Liver (tissue), 9 donors: ENCODE measurements around the gene NR2E1. TPM values are rescaled to one million over a fixed set of nuclear protein-coding genes. Genes with fewer than 3 reads are reported as not detected.

Experiments
- DNase-seq: peaks from one replicate; pipeline ENCODE4 v3.0.0-alpha.2; 2017; ENCODE audit warnings: low spot score
- H3K27ac ChIP-seq, 2 donors: one replicate each; pipeline ENCODE4 v1.7.0; 2013; ENCODE audit warnings: inconsistent platforms in 2 of 2, low read length in 2 of 2, control low read depth in 1 of 2, low read depth in 1 of 2, mild to moderate bottlenecking in 1 of 2
- H3K27me3 ChIP-seq, 4 donors: one replicate each; pipeline versions ENCODE4 v1.6.1 to v1.7.0; 2013; ENCODE audit warnings: low read length in 3 of 4, inconsistent platforms in 1 of 4, mild to moderate bottlenecking in 1 of 4, moderate library complexity in 1 of 4; ENCODE audit not compliant: control insufficient read depth in 4 of 4, insufficient read depth in 4 of 4
- H3K36me3 ChIP-seq, 4 donors: one replicate each; pipeline versions ENCODE4 v1.6.1 to v1.7.0; 2013; ENCODE audit warnings: low read length in 3 of 4, mild to moderate bottlenecking in 3 of 4, low read depth in 1 of 4, moderate library complexity in 1 of 4; ENCODE audit not compliant: control insufficient read depth in 4 of 4, insufficient read depth in 3 of 4
- H3K4me1 ChIP-seq, 4 donors: one replicate each; pipeline versions ENCODE4 v1.6.1 to v1.7.0; 2013; ENCODE audit warnings: low read length in 3 of 4, mild to moderate bottlenecking in 3 of 4, moderate library complexity in 1 of 4; ENCODE audit not compliant: control insufficient read depth in 4 of 4, insufficient read depth in 4 of 4
- H3K4me3 ChIP-seq, 3 donors: one replicate each; pipeline versions ENCODE4 v1.6.1 to v1.7.0; 2013; ENCODE audit warnings: low read length in 3 of 3, control low read depth in 1 of 3, low read depth in 1 of 3, mild to moderate bottlenecking in 1 of 3
- H3K9ac ChIP-seq, 2 donors: one replicate each; pipeline ENCODE4 v1.7.0; 2013; ENCODE audit warnings: low read length in 2 of 2, mild to moderate bottlenecking in 2 of 2, moderate library complexity in 2 of 2, control low read depth in 1 of 2, low read depth in 1 of 2
- H3K9me3 ChIP-seq, 4 donors: one replicate each; pipeline versions ENCODE4 v1.6.1 to v1.7.0; 2013; ENCODE audit warnings: low read length in 3 of 4; ENCODE audit not compliant: control insufficient read depth in 4 of 4
- ATF3 ChIP-seq: IDR thresholded peaks from 2 replicates; pipeline ENCODE4 v1.6.1; 2016; ENCODE audit warnings: antibody characterized with exemption
- CTCF ChIP-seq: fragments of 150-350 bp; IDR thresholded peaks from 2 replicates; pipeline ENCODE4 v1.5.1; 2017; ENCODE audit warnings: improper control_type of control experiment, low read depth, low read length; ENCODE audit not compliant: missing input control
- EGR1 ChIP-seq, 2 donors: IDR thresholded peaks; 2 replicates each; pipeline ENCODE4 v1.6.1; 2016 to 2018; ENCODE audit warnings: antibody characterized with exemption in 2 of 2, low read depth in 2 of 2
- FOXA1 ChIP-seq: IDR thresholded peaks from 2 replicates; pipeline ENCODE4 v1.6.1; 2016; ENCODE audit warnings: antibody characterized with exemption
- FOXA2 ChIP-seq: IDR thresholded peaks from 2 replicates; pipeline ENCODE4 v1.6.1; 2016; ENCODE audit warnings: antibody characterized with exemption
- GABPA ChIP-seq, 2 donors: IDR thresholded peaks in 1 of 2; conservative IDR thresholded peaks in 1 of 2; 2 replicates each; pipeline ENCODE4 v1.6.1; 2016; ENCODE audit warnings: antibody characterized with exemption in 2 of 2, mild to moderate bottlenecking in 1 of 2, moderate library complexity in 1 of 2
- HNF4A ChIP-seq, 2 donors: conservative IDR thresholded peaks; 2 replicates each; pipeline ENCODE4 v1.6.1; 2016; ENCODE audit warnings: antibody characterized with exemption in 2 of 2, mild to moderate bottlenecking in 2 of 2
- HNF4G ChIP-seq: IDR thresholded peaks from 2 replicates; pipeline ENCODE4 v1.6.1; 2016; ENCODE audit warnings: antibody characterized with exemption
- JUND ChIP-seq, 2 donors: IDR thresholded peaks; 2 replicates each; pipeline ENCODE4 v1.6.1; 2016; ENCODE audit warnings: antibody characterized with exemption in 2 of 2
- NR2F2 ChIP-seq: IDR thresholded peaks from 2 replicates; pipeline ENCODE4 v1.6.1; 2016; ENCODE audit warnings: antibody characterized with exemption
- RAD21 ChIP-seq, 2 donors: IDR thresholded peaks; 2 replicates each; pipeline ENCODE4 v1.6.1; 2016; ENCODE audit warnings: antibody characterized with exemption in 2 of 2, mild to moderate bottlenecking in 2 of 2
- RXRA ChIP-seq, 2 donors: IDR thresholded peaks; 2 replicates each; pipeline ENCODE4 v1.6.1; 2017 to 2018; ENCODE audit warnings: antibody characterized with exemption in 2 of 2, mild to moderate bottlenecking in 1 of 2
- SP1 ChIP-seq: IDR thresholded peaks from 2 replicates; pipeline ENCODE4 v1.6.1; 2018; ENCODE audit warnings: antibody characterized with exemption, mild to moderate bottlenecking
- TAF1 ChIP-seq: conservative IDR thresholded peaks from 2 replicates; pipeline ENCODE4 v1.6.1; 2016; ENCODE audit warnings: antibody characterized with exemption, mild to moderate bottlenecking
- YY1 ChIP-seq: IDR thresholded peaks from 2 replicates; pipeline ENCODE4 v1.6.1; 2016; ENCODE audit warnings: antibody characterized with exemption, mild to moderate bottlenecking
- ZBTB33 ChIP-seq: IDR thresholded peaks from 2 replicates; pipeline ENCODE4 v1.6.1; 2016; ENCODE audit warnings: antibody characterized with exemption
- WGBS: extraction: QIAGEN DNeasy Blood & Tissue Kit; methylation state at CpG from one replicate; pipeline ENCODE4 v1.1.7; 2013; 5-methylcytosine and 5-hydroxymethylcytosine counted together
- polyA plus RNA-seq, 2 donors: library from polyadenylated mRNA; stranded (reverse) in 1 of 2; unstranded in 1 of 2; fragments of 200-250 nt in 1 of 2; fragments of >200 nt in 1 of 2; fragmentation: Nextera tagmentation in 1 of 2; extraction: Ambion mirVana in 1 of 2; gene quantifications; one replicate each; pipeline versions ENCODE4 v1.2.1 to v1.2.3, GENCODE V29; 2013 to 2015
- total RNA-seq, 2 donors: library from RNA; depleted of rRNA; stranded (reverse); fragments of >200 nt; gene quantifications; one replicate each; pipeline ENCODE4 v1.2.3, GENCODE V29; 2014
- TF ChIP-seq, protein P1 (sequence below): IDR thresholded peaks from 2 replicates; pipeline ENCODE4 v1.6.1; 2016; ENCODE audit warnings: antibody characterized with exemption
- TF ChIP-seq, protein P2 (sequence below): IDR thresholded peaks from 2 replicates; pipeline ENCODE4 v1.6.1; 2016; ENCODE audit warnings: antibody characterized with exemption, mild to moderate bottlenecking
- donor health status: healthy.
- donor health status: healthy.
- donor health status: healthy.
- donor health status: healthy.
- donor health status: healthy.

The NR2E1 gene
- total and polyA plus RNA-seq, 4 donors = not detected

DNA sequence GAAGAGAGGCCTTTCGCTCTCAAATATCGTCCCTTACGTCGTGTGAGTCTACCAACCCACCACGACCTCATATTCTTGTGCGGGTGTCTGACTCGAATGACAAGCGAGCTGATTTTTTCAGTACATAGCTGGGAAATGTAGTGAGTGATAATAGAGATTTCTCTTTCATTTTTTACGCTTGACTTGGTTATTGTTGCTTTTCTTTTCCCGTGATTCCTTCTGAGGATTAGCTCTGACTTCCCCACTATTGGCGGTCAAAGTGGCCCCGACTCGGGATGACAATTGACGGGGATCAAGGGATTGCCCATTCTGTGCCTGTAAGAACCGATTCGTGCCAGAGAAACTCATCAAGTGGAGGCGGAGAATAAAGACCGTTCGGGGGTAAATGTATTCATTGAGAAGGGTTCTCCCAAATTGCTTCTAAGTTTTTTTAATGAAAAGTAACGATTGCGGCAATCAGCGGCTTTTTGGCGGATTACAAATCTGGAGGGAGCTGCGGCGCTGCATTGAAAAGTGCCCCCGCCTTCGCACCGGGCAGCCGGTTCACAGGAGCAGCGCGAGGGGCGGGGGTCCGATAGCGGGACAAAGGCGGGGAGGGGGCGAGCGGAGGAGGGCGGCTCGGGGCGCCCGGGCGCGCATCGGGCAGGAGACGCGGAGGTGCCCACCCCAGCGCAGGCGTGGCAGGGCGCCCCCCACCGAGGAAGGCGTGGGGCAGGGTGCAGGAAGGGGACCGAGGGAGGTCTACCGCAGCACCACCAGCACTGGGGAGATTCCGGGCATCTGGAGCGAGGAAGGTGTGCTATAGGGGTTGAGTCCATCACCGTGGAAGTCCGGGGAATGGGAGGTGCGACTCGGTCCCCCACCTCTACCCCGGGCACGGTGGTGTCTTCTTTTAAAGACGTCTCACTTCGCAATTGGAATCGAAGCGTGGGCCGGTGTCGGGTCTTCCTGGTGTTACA is 46.7 kb upstream of the NR2E1 start:
- H3K4me3 ChIP-seq = peak overlapping the region in 2 of 3 donors; percentile 24 to 73
- H3K27me3 ChIP-seq = peaks cover 0 to 20% (median 3%) of the 10 kb centered on the region in 4 donors
- TF ChIP-seq FOXA2 (no peak), CTCF (no peak), YY1 (no peak), HNF4G (no peak), TAF1 (no peak), GABPA (IDR thresholded peaks at IDR 0.05 in 1 of 2, conservative IDR thresholded peaks at IDR 0.05 in 1 of 2) (no peak), RXRA (IDR thresholded peaks at IDR 0.05) (no peak), ATF3 (no peak), FOXA1 (no peak), ZBTB33 (no peak), SP1 (no peak), JUND (IDR thresholded peaks at IDR 0.05) (no peak), HNF4A (conservative IDR thresholded peaks at IDR 0.05) (no peak), EGR1 (IDR thresholded peaks at IDR 0.05; ENCODE audit: low read depth in 2 of 2) (no peak), RAD21 (IDR thresholded peaks at IDR 0.05) (no peak), NR2F2 (no peak)
- TF ChIP-seq, protein P1, sequence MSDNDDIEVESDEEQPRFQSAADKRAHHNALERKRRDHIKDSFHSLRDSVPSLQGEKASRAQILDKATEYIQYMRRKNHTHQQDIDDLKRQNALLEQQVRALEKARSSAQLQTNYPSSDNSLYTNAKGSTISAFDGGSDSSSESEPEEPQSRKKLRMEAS = no peak
- TF ChIP-seq, protein P2, sequence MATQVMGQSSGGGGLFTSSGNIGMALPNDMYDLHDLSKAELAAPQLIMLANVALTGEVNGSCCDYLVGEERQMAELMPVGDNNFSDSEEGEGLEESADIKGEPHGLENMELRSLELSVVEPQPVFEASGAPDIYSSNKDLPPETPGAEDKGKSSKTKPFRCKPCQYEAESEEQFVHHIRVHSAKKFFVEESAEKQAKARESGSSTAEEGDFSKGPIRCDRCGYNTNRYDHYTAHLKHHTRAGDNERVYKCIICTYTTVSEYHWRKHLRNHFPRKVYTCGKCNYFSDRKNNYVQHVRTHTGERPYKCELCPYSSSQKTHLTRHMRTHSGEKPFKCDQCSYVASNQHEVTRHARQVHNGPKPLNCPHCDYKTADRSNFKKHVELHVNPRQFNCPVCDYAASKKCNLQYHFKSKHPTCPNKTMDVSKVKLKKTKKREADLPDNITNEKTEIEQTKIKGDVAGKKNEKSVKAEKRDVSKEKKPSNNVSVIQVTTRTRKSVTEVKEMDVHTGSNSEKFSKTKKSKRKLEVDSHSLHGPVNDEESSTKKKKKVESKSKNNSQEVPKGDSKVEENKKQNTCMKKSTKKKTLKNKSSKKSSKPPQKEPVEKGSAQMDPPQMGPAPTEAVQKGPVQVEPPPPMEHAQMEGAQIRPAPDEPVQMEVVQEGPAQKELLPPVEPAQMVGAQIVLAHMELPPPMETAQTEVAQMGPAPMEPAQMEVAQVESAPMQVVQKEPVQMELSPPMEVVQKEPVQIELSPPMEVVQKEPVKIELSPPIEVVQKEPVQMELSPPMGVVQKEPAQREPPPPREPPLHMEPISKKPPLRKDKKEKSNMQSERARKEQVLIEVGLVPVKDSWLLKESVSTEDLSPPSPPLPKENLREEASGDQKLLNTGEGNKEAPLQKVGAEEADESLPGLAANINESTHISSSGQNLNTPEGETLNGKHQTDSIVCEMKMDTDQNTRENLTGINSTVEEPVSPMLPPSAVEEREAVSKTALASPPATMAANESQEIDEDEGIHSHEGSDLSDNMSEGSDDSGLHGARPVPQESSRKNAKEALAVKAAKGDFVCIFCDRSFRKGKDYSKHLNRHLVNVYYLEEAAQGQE = no peak
- WGBS = 5% methylated on average over 67 of the region's 67 CpGs
- no peak for DNase-seq
- no peaks in the 10 kb centered on the region for H3K9me3 ChIP-seq
- H3K4me1 ChIP-seq = peaks cover 8 to 44% (median 36%) of the 10 kb centered on the region in 4 donors
- H3K36me3 ChIP-seq = no peaks in the 10 kb centered on the region
- no peak overlapping the region for H3K9ac ChIP-seq
- no peak overlapping the region for H3K27ac ChIP-seq
